Neuron (in vitro differentiated cells): ENCODE results near the gene FAM76A.

ENCODE experiments used
- H2AFZ ChIP-seq: one replicate; pipeline ENCODE4 v1.6.1; 2013; ENCODE audit warnings: low read depth, mild to moderate bottlenecking, inconsistent platforms, low read length, moderate library complexity
- H3K27me3 ChIP-seq: one replicate; pipeline ENCODE4 v1.6.1; 2013; ENCODE audit warnings: low read length; ENCODE audit not compliant: insufficient read depth
- H3K36me3 ChIP-seq: one replicate; pipeline ENCODE4 v1.6.1; 2013; ENCODE audit warnings: low read length; ENCODE audit not compliant: insufficient read depth
- H3K4me1 ChIP-seq: one replicate; pipeline ENCODE4 v1.6.1; 2013; ENCODE audit warnings: low read length; ENCODE audit not compliant: insufficient read depth
- H3K4me3 ChIP-seq: 2 replicates; pipeline ENCODE4 v1.5.1; 2013; ENCODE audit warnings: mild to moderate bottlenecking, low read length, moderate library complexity
- H3K9me3 ChIP-seq: one replicate; pipeline ENCODE4 v1.6.1; 2013; ENCODE audit warnings: low read length

The FAM76A gene

DNA sequence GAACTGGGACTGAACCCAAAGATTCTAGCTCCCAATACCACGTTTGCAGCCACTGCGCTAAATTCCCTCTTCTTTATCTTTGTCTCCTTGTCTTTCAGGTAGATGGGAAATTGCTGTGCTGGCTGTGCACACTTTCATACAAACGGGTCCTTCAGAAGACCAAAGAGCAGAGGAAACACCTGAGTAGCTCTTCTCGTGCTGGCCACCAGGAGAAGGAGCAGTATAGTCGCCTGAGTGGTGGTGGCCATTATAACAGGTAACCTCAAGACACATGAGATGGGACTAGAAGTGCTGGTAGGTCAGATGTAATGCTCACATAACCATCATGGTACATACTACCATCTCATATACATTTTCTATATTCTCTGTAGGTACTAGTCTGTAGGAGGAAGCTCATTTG, 18.8 kb downstream of the FAM76A start:
- no peak overlapping the region for H3K4me3 ChIP-seq
- peaks cover 26% of the 10 kb centered on the region for H3K36me3 ChIP-seq
- H3K27me3 ChIP-seq = no peaks in the 10 kb centered on the region
- no peak overlapping the region for H2AFZ ChIP-seq
- no peaks in the 10 kb centered on the region for H3K9me3 ChIP-seq
- no peaks in the 10 kb centered on the region for H3K4me1 ChIP-seq

DNA sequence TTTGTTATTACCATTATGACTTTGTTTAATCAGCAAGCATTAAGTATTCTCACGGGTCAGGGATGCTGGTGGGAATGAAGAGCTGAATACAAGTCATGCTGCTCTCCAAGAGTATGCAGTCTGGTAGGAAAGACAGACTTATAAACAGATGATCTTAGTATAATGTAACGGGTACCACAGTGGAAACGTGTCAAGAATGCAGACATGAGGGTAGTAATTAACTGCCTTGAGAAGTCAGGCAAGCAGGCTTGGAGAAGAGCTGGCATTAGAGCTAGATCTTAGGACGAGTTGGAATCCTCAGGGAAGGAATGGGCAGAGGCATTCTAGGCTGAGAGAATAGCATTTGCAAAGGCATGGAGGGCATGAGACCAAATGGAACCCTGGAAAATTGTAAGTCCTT, 19.7 kb downstream of the FAM76A start:
- no peak overlapping the region for H3K4me3 ChIP-seq
- no peak overlapping the region for H2AFZ ChIP-seq
- H3K27me3 ChIP-seq = no peaks in the 10 kb centered on the region
- peaks cover 35% of the 10 kb centered on the region for H3K36me3 ChIP-seq
- H3K9me3 ChIP-seq = no peaks in the 10 kb centered on the region
- H3K4me1 ChIP-seq = no peaks in the 10 kb centered on the region

DNA sequence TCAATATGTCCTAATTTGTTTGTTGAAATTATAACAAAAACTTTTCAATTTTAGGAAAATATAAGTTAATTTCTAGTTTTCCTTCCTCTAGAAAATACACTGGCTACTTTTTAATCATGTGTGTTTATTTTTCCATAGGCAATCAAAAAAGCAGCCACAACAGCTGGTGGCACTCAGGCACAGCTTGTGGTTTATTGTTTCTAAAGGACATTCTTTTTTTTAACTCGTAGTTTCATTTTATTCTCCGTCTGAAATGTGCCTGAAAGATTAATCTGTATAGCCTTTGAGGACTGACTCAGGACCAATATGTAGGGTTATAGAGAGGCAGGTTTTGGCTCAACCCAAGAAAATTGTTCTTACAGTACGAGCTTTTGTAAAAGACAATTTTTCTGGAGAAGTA, 26.6 kb downstream of the FAM76A start:
- no peaks in the 10 kb centered on the region for H3K9me3 ChIP-seq
- H3K4me1 ChIP-seq = no peaks in the 10 kb centered on the region
- no peaks in the 10 kb centered on the region for H3K27me3 ChIP-seq
- no peak overlapping the region for H2AFZ ChIP-seq
- H3K36me3 ChIP-seq = peaks cover 37% of the 10 kb centered on the region
- H3K4me3 ChIP-seq = no peak overlapping the region

DNA sequence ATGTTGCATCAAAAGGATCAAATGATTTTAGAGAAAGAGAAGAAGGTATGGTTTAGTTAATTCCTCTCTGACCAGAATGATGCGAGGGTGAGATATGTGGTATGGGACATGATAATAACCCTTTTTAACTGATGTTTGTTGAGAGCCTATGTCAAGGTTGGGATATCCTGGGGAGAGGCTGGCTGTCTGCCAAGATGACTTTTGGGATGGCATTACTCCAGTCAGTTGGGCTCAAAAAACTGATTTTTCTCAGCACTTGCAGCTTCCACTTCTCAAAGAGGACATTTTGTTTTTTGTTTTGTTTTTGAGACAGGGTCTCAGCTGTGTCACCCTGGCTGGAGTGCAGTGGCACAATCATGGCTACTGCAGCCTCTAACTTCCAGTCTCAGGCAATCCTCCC, 29.5 kb downstream of the FAM76A start:
- Histone ChIP-seq H3K27me3 (no peaks in the 10 kb centered on the region), H2AFZ (no peak overlapping the region), H3K4me1 (peaks cover 2% of the 10 kb centered on the region), H3K9me3 (no peaks in the 10 kb centered on the region), H3K4me3 (no peak overlapping the region), H3K36me3 (peaks cover 44% of the 10 kb centered on the region)

DNA sequence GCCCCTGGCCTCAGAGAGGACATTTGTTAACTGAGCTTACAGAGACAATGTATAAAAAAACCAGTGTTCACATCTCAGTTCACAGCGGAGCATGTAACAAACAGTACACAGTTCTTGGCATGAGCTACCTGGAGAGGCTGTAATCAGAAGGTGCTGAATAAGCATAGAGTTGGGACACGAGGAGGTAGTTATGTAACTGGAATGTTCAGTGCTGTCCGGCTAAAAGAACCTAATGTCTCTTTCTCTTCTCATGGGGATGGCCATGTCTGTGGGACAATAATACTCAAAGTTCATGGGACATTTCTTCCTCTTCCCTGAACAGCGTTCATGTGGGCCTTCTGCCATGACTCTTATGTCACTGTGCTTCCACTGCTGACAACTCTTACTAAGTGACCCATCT, 30.1 kb downstream of the FAM76A start:
- H3K4me1 ChIP-seq = peaks cover 5% of the 10 kb centered on the region
- H3K27me3 ChIP-seq = no peaks in the 10 kb centered on the region
- no peak overlapping the region for H3K4me3 ChIP-seq
- no peaks in the 10 kb centered on the region for H3K9me3 ChIP-seq
- peaks cover 40% of the 10 kb centered on the region for H3K36me3 ChIP-seq
- H2AFZ ChIP-seq = no peak overlapping the region

DNA sequence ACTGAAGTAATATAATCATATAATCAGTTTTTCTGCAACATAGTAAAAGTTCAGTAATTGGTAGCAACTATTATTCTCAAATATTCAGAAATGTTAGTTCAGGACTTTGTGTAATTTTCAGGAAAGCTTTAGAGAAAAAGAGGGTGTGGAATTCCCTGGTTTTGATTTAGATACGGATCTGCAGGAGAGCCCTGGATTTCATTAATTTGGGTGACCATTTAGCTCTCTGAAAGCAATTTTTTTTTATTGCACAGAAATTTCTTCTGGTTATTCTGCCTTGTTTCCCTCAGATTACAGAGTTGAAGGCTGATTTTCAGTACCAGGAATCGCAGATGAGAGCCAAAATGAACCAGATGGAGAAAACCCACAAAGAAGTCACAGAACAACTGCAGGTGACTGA, 33.5 kb downstream of the FAM76A start:
- Histone ChIP-seq H2AFZ (no peak overlapping the region), H3K9me3 (no peaks in the 10 kb centered on the region), H3K4me3 (no peak overlapping the region), H3K4me1 (peaks cover 5% of the 10 kb centered on the region), H3K36me3 (peaks cover 34% of the 10 kb centered on the region), H3K27me3 (no peaks in the 10 kb centered on the region)

DNA sequence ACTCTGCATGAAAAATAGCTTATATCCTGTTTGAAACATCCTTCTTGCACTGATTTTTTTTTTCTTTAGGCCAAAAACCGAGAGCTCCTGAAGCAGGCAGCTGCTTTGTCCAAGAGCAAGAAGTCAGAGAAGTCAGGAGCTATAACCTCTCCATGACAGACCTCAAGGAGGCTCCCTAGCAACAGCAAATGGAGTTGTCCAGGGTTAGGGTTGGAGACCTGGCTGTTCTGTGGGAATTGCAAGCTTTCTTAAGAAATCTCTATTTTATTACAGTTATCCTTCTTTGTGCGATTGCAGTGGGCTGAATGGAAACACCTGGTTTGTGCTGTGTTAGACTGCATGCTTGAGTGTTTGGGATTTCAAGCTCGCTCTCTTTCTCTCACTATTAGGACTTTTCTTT, 34.7 kb downstream of the FAM76A start:
- Histone ChIP-seq H2AFZ (no peak overlapping the region), H3K4me3 (no peak overlapping the region), H3K27me3 (no peaks in the 10 kb centered on the region), H3K36me3 (peaks cover 27% of the 10 kb centered on the region), H3K9me3 (no peaks in the 10 kb centered on the region), H3K4me1 (peaks cover 5% of the 10 kb centered on the region)

DNA sequence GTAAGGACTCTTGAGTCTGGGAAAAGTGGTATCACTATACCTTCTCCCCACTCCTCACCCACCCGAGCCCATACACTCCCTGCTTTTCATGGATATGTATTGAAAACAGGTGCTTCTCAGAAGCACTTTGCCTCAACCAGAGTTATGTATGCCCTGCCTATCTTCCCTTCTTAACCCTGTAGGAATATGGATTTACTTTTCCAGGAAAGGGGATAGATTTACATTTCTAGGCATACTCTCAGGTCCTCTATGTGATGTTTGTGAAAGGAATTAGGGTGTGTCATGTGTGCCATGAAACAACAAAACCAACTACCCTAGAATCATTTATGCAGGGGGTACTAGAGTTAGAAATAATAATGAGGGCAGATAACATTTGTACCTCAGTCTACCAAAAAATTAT, 36.3 kb downstream of the FAM76A start:
- Histone ChIP-seq H3K4me1 (peaks cover 5% of the 10 kb centered on the region), H3K27me3 (no peaks in the 10 kb centered on the region), H2AFZ (no peak overlapping the region), H3K4me3 (no peak overlapping the region), H3K9me3 (no peaks in the 10 kb centered on the region), H3K36me3 (peaks cover 21% of the 10 kb centered on the region)

DNA sequence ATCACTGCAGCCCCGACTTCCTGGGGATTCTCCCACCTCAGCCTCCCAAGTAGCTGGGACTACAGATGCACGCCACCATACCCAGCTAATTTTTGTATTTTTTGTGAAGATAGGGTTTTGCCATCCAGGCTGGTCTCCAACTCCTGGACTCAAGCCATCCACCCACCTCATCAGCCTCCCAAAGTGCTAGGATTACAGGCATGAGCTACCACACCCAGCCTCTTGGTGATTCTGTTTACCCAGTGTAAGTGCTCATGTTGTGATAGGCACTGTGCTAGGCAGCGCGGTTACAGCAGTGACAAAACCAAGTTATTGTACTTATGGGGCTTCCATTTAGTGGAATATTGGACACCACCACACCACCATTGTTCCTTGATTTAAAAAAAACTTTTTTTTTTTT, 37.6 kb downstream of the FAM76A start:
- H3K4me1 ChIP-seq = peaks cover 5% of the 10 kb centered on the region

DNA sequence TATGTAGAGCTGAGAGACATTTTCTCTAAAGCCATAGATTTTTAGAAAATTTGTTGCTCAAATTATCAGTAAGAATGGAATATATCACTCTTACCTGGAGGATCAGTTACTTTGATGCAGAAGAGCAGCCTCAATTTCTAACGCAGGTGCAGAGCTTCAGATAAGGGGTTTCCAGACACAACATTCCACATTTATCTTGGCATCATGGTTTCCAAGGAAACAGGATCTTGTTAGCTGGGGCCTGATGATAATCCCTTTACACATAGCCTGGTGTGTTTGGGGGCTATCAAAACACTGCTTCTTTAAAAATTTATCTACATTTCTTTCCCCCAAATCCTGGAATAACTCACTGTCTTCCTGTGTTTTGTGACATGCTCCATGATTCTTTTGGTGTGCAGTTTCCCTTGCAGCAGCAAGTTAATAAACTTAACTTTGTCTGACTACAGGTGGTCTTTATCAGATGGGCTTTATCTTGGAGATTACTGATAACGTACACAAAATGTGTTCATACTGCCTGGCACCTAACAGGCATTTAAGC, 44.6 kb downstream of the FAM76A start:
- Histone ChIP-seq H3K4me3 (no peak overlapping the region), H3K36me3 (no peaks in the 10 kb centered on the region), H2AFZ (no peak overlapping the region), H3K27me3 (no peaks in the 10 kb centered on the region), H3K4me1 (peaks cover 11% of the 10 kb centered on the region), H3K9me3 (no peaks in the 10 kb centered on the region)

More for the DNA sequence above, 37.6 kb downstream of the FAM76A start:
- Histone ChIP-seq H3K36me3 (peaks cover 14% of the 10 kb centered on the region), H3K9me3 (no peaks in the 10 kb centered on the region), H3K4me3 (no peak overlapping the region), H2AFZ (no peak overlapping the region), H3K27me3 (no peaks in the 10 kb centered on the region)

DNA sequence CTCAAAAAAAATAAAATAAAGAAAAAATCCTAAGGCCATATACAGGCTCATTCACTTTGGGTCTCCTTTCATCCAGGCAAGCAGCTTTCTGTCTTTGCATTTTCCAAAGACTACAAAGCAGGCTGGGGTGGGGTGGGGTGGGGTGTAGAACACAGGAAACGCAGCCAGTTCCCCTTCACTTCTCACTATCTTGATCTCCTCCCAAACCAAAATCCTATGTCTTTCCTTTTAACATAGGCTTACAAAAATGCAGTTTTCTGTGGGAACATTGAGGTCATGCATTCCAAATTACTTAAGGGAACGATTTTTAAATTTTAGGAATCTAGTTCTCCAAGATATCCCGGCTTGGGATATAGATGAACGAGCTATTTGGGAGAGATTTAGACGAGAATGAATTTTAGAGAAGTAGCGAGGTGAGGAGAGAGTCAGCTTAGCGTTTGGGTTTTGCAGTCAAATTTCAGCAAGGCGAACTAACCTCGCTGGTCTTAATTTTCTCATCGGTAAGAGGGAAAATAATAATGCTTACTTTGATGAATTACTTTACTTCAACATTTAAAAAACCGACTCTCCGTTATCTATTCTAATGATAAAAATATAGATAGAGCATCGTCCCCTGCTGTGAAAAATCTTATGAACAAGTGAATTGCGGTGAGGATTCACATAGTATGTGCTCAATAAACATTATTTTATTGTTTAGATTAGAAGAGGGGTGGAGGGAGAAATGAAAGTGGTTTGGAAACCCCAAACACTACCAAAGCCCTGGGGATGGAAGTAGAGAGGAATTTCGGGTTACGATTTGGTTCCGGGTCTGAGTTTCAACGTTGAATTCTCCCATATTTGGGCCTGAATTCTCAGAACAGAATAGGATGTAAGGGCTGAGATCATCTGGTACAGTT, 46.5 kb downstream of the FAM76A start:
- Histone ChIP-seq H3K36me3 (peaks cover 5% of the 10 kb centered on the region), H3K4me3 (peak overlapping the region; percentile 88)

DNA sequence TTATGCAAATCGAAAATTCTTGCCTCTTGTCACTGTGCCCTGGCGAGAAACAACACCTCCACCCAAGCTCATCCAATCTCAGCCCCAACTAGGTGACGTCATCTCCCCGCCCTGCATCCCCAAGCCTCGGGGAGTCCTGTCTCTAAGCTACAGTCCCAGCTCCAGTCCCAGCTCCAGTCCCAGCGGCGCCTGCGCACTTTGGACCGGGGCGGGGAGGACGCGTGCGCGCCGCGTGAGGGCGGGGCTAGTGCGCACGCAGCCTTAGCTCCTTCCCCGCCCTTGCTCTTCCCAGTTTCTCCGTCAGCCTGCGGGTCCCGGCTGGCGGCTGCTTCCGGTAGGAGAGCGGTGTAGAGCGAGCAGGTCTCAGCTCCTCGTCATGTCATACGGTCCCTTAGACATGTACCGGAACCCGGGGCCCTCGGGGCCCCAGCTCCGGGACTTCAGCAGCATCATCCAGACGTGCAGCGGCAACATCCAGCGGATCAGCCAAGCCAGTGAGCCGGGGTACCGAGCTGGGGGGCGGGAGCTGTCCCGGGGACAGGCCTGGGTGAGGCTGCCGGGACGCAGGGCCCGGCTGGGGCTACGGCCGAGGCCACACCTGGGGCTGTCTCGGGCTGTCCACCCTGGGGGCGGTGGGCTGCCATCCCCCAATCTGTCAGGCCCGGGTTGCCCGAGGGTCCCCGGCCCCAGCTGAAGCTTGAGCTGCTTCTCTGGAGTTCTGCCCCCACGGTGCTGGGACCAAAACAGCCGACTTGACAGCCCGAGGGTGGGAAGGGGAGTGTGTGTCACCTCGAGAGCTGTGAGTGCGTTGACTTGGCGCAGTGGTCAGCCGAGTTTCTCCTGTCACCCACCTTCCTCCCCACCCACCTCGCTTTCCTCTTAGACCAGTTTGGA, 47.4 kb downstream of the FAM76A start, which contains the start of gene STX12:
Gene STX12, plus strand, starts transcription at position 288 of the 894 bp plus-strand sequence. Its CDS starts 89 bp downstream, at position 377.
- H2AFZ ChIP-seq = peak within 1 kb of the TSS; percentile 26
- H3K4me3 ChIP-seq = peak within 1 kb of the TSS; percentile 88
- H3K27me3 ChIP-seq = no peaks in the 10 kb centered on the region
- H3K9me3 ChIP-seq = no peaks in the 10 kb centered on the region
- H3K36me3 ChIP-seq = peaks cover 5% of the 10 kb centered on the region
- peaks cover 11% of the 10 kb centered on the region for H3K4me1 ChIP-seq

More for the DNA sequence above, 46.5 kb downstream of the FAM76A start:
- Histone ChIP-seq H3K4me1 (peaks cover 11% of the 10 kb centered on the region), H3K27me3 (no peaks in the 10 kb centered on the region), H2AFZ (peak overlapping the region; percentile 17), H3K9me3 (no peaks in the 10 kb centered on the region)
